ENCODE measurements around the gene SLCO3A1.

Gene SLCO3A1

DNA sequence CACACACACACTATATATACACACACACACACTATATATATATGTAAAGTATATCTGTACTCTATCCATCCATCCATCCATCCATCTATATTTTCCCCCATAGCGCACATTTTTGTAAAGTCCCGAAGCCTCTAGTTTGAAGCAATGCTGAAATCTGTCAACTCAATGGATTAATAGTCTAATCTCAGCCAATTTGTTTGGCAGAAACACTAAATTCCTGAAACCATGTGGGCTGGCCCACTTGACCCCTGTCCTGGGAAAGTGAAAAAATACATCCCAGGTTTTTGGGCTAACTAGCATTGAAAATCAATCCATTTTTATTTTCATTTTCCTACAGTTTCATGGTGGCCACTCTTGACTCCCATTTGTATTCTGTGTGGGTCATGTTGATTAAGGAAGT is 166.7 kb downstream of the SLCO3A1 start:
- ChIA-PET CTCF (no interaction called here), POLR2A (ENCODE audit: low non-redundant PET) (no interaction called here)
- DNase-seq (ENCODE audit: low spot score): no peak
- H3K27ac ChIP-seq: no peak overlapping the region
- no peak for TF ChIP-seq CTCF (conservative IDR thresholded peaks at IDR 0.05; ENCODE audit: low read depth)

- DNase-seq (ENCODE audit: low spot score): no peak
- H3K27ac ChIP-seq: no peak overlapping the region
- CTCF ChIA-PET: no interaction called here
- no peak for TF ChIP-seq CTCF (conservative IDR thresholded peaks at IDR 0.05; ENCODE audit: low read depth)
- POLR2A ChIA-PET (ENCODE audit: low non-redundant PET): no interaction called here
Measured at GRCh38 chr15:92020804-92021203, 167.3 kb downstream of the SLCO3A1 start.

- DNase-seq (ENCODE audit: low spot score): no peak
- TF ChIP-seq CTCF (conservative IDR thresholded peaks at IDR 0.05; ENCODE audit: low read depth): no peak
- ChIA-PET POLR2A (ENCODE audit: low non-redundant PET) (no interaction called here), CTCF (interaction anchor here (0.5 kb wide), 1 partner anchor 58 kb away, joined by 3 read pairs; no protein-coding TSS in a partner anchor)
- no peak overlapping the region for H3K27ac ChIP-seq
Measured at GRCh38 chr15:92021792-92022191, 168.3 kb downstream of the SLCO3A1 start.

DNA sequence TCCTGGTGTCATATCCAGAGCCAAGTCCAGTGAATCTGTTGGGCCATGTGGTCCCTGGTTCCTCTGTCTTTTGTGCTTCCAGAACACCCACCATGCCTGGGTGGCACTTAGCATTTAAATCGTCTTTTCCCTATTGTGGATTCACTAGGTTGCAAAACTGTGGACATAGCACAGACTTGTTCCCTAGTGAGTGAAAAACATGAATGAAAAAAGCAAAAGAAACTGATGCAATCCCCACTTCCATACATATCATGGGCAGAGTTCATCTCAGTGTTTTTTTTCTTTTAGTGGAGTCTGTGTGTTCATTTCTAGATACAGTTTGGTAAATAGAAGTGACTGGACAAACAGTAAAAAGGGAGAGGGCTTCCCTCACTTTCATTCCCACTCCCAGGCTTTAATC is 170.5 kb downstream of the SLCO3A1 start:
- POLR2A ChIA-PET (ENCODE audit: low non-redundant PET): no interaction called here
- TF ChIP-seq CTCF (conservative IDR thresholded peaks at IDR 0.05; ENCODE audit: low read depth): no peak
- H3K27ac ChIP-seq: no peak overlapping the region
- CTCF ChIA-PET: no interaction called here
- no peak for DNase-seq (ENCODE audit: low spot score)

DNA sequence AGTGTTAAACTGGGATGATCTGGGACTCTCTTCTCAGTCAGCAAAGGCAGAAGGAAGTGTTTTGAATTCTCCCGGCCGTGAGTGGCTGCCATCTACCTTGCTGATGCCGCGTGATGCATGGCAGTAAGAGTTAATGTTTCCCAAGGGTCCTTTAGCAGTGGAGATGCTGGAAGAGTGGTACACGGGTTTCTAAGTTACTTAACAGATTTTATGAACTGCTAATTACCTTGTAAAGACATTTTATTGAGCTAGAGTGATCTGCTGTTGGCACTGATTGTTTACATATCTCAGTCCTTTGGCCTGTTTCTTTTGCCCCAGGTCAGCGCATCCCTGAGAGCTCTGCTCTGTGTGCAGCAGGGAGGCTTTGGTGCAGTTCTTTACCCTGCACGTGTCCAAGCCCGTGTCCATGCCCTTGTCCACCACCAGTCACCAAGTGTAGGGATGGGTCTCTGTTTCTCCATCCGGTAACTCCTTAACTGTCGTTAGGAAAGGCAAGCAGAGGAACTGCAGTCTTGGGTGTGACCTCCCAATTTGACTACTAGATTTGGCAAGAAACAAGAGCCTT is 172.3 kb downstream of the SLCO3A1 start:
- no peak overlapping the region for H3K27ac ChIP-seq
- ChIA-PET CTCF (no interaction called here), POLR2A (ENCODE audit: low non-redundant PET) (no interaction called here)
- TF ChIP-seq CTCF (conservative IDR thresholded peaks at IDR 0.05; ENCODE audit: low read depth): no peak
- DNase-seq (ENCODE audit: low spot score): no peak

DNA sequence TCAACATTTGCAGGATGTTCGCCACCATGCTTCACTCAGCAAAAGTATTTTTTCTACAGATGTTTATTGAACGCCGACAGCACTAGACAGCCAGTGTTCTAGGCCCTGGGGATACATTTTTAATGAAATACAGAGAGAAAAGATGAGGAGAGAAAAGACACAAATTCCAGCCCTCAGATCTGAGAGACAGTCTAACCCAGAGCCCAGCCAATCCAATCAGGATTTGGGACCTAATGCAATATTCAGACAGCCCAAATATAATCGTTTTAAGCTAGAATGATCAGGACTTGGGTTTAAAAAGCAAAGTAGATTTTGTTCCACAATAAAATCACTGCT is 174.8 kb downstream of the SLCO3A1 start:
- POLR2A ChIA-PET (ENCODE audit: low non-redundant PET): no interaction called here
- no peak overlapping the region for H3K27ac ChIP-seq
- no peak for DNase-seq (ENCODE audit: low spot score)
- CTCF ChIA-PET: no interaction called here
- TF ChIP-seq CTCF (conservative IDR thresholded peaks at IDR 0.05; ENCODE audit: low read depth): no peak

GRCh38 chr15:92029767-92030166 is 176.3 kb downstream of the SLCO3A1 start:
- TF ChIP-seq CTCF (conservative IDR thresholded peaks at IDR 0.05; ENCODE audit: low read depth): no peak
- H3K27ac ChIP-seq: no peak overlapping the region
- CTCF ChIA-PET: no interaction called here
- POLR2A ChIA-PET (ENCODE audit: low non-redundant PET): no interaction called here
- no peak for DNase-seq (ENCODE audit: low spot score)
